D721Med (cell line): ENCODE measurements around the gene DNAJC22.

Experiments
- DNase-seq: peaks from one replicate; pipeline ENCODE4 v3.0.0; 2011; ENCODE audit warnings: low spot score; ENCODE audit not compliant: insufficient read length
- FAIRE-seq: peaks from 2 replicates; lab custom pipeline; 2011; peaks lifted over from hg19 to GRCh38; lab: Jason Lieb, UNC
- TF ChIP-seq, protein P1 (sequence below): IDR thresholded peaks from 2 replicates; pipeline ENCODE4 v1.5.1; 2012; ENCODE audit warnings: mild to moderate bottlenecking, control low read depth; ENCODE audit not compliant: insufficient read depth; ENCODE audit errors: missing control alignments

The DNAJC22 gene

DNA sequence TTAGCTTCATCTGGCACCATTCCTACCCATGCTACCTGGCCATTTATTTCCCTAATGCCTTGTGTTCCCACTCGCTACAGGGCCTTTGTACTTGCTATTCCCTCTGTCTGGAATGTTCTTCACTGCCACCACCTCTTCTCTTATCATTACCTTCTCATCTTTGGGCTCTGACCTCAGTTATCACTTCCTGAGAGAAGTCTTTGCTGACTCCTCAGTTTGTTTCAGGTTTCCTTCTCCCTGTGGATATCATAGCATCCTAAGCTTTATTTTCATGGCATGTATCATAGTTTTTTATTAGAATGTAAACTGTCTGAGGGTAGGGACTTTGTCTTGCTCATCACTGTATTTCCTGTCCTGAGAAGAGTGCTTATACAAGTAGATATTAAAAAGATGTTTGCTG lies 50.3 kb downstream of the DNAJC22 start:
- no peak for DNase-seq
- TF ChIP-seq, protein P1, sequence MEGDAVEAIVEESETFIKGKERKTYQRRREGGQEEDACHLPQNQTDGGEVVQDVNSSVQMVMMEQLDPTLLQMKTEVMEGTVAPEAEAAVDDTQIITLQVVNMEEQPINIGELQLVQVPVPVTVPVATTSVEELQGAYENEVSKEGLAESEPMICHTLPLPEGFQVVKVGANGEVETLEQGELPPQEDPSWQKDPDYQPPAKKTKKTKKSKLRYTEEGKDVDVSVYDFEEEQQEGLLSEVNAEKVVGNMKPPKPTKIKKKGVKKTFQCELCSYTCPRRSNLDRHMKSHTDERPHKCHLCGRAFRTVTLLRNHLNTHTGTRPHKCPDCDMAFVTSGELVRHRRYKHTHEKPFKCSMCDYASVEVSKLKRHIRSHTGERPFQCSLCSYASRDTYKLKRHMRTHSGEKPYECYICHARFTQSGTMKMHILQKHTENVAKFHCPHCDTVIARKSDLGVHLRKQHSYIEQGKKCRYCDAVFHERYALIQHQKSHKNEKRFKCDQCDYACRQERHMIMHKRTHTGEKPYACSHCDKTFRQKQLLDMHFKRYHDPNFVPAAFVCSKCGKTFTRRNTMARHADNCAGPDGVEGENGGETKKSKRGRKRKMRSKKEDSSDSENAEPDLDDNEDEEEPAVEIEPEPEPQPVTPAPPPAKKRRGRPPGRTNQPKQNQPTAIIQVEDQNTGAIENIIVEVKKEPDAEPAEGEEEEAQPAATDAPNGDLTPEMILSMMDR, result no peak
- no peak for FAIRE-seq

DNA sequence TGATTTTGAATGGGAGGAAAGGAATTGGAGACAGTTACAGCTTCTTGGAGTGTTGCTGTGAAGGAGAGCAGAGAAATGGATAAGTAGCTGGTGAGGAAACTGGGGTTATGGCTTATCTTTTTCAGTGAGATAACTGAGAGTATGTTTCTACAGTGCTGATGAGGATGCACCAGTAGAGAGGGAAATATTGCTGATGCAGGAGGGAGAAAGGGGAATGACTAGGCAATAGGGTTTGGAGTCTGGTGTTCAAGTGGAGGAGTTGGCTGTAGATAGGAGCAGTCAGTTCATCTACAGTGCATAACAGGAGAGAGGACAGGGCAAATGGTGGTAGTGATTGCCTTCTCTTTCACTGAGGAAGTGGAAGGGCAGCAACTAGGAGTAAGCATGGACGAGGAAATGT lies 53.6 kb downstream of the DNAJC22 start:
- no peak for FAIRE-seq
- TF ChIP-seq, protein P1, result no peak
- no peak for DNase-seq
